Measurements from ENCODE around the gene TNS3.
"Not testable (repeated sequence)": the region's sequence is repeated elsewhere in the genome, so short reads cannot be mapped to it uniquely, and the experiment has no call there.

The TNS3 gene

DNA sequence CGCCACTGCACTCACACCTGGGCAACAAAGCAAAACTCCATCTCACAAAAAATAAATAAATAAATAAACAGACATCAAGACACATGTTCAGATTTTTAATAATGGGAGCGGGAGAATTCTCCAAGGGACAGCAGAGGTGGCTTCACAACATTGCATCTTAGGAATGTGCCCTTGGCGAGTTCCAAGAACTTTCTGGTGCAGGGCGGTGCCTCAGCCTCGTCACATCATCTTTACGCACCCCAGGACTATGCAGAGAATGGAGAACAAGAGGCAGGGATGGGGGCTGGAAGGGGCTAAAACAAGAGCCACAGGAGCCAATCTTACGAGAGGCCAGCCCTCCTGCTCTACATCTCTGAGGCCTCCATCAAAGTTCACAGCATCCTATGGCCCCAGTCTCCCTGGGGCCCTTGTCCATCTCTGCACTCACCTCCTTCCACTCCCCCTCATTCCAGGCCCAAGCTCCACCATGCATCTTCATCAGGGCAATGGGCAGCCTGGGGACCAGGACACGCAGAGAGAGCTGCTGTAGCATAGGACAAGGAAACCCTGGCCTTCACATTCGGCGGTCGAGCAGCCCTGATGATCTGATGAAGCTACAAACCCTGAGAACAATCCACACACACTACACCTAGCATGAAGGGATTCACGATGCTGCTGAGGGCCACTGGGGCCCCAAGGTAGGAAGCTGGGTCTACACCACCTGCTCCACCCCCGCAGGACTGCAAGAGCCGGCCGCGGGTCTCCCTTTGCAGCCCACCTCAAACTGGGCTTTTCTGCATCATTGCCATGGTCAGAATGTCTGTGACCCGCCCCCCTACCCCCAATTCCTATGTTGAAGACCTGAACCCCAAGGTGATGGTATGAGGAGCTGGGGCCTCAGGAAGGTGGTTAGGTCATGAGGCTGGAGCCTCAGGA is 22.3 kb downstream of the TNS3 start:
- no peak for DNase-seq

DNA sequence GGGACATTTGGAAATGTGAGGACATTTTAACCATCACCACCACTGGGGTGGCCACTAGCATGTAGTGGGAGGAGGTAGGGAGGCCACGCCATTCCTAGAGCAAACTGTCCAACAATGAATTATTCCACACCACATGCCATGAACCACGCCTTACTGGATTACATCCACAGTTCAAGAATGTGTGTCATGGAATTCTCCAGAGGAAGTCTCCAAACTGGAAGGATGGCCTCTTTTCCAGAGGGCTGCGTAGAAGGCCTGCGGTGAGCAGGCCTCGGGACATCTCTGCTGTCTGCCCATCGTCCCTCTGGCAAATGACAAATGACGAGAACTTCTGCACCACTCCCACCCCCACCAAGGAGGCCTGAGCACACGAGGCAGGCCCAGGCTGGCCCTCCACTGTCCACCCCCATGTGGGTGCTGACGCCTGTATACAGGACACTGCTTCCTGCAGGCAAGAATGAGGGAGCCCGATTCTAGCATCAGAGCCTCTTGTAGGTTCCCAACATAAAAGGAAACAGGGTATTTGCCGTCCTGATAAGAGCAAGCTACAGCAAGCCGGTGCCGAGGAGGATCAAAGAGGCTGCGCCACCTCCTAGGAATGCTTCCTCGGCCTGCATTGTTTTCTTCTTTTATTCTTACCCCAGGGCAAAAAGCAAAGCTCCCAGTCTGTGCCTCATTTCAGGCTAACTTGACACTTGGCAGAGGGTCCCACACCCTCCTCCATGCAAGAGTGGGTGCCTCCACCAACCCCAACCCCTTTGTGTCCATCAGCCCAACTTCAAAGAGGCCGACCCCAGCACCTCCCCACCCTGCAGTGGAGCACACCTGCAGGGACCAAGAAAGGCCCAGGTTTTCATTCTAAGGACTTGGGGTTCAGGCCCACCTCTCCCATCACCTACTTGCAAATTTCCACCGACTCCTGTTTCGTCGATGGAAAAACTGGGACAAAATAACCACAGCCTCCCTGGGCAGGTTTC is 23.9 kb downstream of the TNS3 start:
- no peak for DNase-seq

DNA sequence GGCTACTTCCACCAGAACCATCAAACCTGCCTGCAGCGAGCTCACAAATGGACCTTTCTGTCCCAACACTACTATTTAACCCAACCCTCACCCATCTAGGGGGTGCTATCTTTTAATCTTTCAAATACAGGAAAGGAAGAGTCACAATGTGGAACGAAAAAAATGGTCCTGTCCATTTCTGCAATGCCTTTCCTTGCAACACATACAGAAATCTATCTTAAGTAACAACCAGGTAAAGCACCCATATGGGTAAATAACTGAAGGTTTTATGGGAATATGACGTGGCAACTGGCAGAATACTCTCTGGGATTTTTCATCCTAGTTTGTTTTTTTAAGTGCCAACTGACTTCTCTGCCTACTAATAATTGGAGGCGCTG is 24.6 kb downstream of the TNS3 start:
- DNase-seq: no peak

DNA sequence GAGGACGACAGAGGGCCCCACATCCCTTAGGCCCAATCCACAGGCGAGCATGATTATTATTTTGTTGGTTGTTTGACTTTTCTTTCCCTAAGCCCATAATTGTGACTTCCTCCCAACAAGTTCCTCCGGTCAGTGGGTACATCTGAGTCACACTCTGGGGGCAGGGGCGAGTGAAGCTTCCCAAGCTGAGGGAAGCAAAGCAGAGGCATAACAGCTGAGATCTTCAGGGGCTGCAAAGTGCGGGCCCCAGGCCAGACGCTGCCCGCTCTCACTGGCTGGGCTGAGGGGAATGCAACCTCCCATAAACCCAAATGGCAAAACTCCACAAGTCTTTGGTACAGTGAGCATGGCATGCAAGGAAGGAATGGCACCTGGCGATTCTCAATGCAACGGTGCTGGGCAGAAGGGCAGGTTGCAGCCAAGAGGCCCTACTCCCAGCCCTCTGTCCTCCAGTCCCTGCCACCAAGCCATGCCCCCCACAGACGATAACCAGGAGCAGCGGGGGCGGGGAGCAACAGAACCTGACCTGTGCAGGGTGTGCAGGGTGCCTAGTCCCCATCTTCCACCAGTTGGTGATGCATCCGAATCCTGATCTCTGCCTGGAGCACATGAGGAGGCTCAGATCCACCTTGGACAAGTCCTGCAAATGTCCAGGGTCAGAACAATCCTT is 25.3 kb downstream of the TNS3 start:
- no peak for DNase-seq

DNA sequence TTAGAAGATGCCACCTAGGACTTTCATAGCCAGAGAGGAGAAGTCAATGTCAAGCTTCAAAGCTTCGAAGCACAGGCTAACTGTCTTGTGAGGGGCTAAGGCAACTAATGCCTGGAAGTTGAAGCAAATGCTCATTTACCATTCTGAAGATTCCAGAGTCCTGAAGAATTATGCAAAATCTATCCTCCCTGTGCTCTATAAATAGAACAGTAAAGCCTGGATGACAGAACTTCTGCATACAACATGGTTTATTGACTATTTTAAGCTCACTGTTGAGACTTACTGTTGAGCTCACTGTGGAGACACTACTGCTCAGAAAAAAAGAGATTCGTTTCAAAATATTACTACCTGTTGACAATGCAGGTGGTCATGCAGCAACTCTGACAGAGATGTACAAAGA is 28.6 kb downstream of the TNS3 start:
- no peak for DNase-seq

DNA sequence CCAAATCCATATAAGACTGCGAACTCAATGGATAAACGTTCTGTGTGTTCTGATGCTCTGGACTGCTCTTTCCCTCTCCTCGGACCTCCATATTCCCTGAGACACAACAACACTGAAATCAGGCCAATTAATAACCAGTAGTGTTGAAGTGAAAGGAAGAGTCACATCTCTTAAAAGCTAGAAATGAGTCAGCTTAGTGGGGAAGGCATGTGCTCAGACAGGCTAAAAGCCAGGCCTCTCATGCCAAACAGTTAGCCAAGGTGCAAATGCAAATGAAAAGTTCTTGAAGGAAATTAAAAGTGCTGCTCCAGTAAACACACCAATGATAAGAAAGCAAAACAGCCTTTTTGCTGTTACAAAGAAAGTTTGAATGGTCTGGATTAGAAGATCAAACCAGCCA is 29.3 kb downstream of the TNS3 start:
- no peak for DNase-seq

DNA sequence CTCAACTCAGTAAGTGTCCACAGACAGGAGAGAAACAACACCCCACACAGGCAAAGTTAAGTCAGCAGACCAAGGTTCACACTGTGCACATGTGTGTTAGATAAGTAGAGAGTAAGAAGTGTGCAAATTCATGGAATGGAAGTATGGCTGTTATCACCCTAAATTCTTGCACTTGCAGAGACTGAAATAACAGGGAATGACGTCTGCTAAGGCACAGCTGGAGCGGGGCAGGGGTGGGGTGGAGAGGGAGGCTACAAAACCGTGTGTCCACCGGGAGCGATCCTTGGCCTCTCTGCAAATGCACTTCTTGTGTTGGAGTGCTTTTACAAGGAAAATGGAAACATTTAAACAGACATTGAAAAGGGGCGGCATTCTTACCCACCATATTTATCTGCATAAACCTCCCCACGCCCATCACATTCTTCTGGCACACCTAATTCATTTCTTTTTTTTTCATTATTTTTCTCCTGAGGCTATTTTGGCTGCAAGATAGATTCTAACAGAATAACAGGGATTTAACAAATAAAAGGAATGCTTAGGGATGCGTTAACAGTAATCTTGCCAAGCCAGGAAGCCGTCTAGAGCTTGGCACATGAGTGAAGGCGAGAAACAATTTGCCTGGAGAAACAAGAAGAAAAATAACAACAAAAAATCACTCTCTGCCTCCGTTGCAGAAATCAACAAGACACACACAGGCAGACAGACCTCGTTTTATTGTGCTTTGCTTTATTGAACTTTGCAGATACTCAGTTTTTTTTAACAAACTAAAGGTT is 30.1 kb downstream of the TNS3 start:
- DNase-seq: no peak

DNA sequence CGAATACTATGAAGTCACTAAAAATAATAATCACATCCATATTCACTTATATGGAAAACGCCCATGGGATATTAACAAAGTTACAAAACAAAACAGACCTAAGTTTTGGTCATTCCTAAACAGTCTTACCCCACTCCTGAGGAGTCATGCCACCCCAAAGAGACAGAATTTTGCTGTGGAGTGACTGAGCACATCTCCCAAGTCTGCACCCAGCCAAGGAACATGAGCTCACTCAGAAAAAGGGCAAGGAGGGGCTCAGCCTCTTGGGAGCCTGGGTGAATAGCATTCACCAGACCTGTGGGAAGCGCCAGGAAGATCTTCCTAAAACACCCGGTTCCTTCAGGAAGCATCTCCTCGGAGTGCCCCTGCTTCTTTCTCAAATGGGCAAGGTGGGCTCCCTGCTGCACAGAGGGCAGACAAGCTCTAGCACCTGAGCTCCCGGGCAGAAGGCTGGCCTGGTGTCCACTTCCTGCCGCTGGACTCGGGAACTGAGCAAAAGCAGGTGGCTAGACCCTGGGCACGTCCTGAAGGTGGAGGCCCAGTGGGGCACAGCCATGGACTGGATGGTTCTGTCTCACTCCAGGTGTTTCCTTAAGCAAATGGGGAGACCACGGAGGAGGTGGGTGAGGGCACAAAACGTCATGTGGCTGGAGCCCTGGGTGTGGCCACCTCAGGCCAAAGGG is 31.0 kb downstream of the TNS3 start:
- DNase-seq: no peak

DNA sequence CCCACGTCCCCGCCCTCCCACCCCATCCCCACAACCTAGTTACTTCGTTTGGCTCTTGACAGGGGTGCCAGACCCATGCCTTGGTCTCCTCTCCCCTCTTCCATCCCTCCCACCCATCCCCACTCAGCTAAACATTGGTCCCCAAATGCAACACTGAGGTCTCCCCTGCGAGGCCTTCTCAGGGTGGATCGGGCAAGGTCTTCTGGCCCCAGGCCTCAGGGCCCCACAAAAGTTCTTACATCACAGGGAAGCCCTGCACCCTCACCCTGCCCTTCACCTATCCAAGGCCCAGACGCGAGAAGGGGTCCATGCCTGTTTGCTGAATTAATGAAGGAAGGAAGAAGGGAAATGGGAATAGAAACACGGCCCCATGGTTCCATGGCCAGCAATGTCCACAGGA is 32.0 kb downstream of the TNS3 start:
- no peak for DNase-seq

DNA sequence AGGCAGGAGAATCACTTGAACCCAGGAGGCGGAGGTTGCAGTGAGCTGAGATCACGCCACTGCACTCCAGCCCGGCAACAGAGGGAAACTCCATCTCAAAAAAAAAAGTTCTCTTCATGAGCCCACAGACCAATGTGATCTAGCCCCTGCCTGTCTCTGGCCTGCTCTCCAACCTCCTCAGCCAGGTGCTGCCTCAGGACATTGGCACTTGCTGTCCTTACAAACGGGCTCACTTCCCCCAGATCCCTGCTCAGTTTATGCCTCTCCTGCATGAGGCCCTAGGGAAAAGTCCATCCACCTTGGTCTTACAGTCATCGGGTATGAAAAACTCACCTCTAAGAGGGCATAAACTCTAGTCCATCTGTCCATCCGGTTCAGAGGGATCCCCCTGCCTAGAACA is 32.5 kb downstream of the TNS3 start:
- no peak for DNase-seq

DNA sequence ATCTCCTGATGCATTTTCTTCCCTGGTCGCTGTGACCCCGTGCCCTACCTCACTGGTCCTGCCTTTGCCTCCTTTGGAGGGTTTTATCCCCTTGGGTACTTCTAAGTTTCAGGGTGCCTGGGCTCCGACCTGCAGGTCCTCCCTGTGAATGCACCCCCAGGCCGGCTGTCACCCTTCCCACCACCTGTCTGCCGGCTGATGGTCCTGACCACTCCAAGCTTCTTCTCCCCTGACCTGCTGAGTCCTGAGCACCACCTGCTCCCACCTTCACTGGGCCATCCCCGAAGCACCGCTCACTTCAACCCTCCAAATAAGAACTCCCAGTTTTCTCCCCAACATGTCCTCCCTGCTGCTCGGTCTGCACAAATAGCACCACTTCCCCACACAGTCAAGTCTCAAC is 33.4 kb downstream of the TNS3 start:
- no peak for DNase-seq

DNA sequence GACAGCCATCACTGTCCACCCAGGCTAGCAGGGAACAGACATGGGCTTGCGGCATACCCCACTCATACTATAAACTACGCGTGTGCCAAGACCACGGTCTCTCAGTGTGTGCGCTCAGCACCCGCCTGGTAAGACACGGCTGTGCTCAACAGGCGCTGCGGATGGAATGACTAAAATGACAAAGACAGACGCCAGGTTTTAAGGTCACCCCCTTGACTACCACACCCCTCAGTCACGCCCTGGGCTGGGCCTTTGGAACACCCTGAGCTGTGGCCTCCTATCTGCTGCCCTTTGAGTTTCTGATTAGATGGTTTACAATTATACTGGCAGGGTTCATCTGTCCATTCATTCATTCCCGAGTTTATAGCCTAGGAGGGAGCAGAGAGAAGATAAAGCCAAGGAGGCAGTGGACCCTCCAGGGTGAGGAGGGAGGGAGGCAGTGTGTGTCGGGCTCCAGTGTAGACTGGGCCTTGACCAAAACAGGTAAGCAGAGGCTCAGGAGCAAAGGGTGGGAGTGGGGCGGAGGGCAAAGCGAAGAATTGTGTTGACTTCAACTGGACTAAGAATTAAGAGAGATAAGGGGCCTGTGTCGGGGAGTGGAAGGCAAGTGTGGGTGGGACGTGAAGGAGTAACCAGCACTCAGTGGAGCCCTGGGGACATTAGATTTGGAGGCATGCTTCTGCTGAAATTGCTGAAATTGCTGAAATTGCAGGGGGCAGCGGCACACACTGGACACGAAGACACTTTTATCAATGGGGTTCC is 35.0 kb downstream of the TNS3 start:
- DNase-seq: peak; percentile 64

DNA sequence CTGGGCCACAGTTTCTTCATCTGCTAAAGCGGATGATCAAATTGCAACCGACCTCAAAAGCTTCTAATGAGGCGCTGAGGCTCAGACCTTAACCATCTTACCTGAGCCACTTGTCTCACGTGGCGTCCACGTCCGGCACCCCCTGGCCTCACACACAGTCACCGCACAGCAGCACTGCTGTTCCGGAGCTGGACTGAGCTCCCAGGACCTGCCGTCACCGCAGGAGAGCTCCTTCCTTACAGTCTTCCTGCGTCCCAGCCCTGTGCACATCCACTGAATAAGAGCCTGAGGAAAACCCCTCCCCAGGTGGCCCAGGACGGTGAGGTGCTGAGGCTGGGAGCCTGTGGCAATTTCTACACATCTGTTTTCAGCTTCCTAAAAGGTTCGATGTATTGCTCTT is 35.7 kb downstream of the TNS3 start:
- no peak for DNase-seq

DNA sequence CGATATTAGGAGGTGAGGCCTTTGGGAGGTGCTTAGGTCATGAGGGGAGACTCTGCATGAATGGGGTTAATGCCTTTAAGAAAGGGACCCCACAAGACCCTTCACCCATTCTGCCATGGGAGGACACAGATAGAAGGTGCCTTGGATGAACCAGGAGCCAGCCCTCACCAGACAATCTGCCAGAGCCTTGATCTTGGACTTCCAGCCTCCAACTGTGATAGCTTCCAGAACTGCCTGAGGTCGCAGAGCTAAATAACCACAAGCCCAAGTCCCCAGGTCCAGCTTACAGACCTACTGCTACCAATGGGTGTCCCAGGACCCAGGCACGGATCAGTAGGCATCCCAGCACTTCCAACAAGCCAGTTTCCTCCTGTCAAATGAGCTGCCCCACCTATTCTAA is 37.5 kb downstream of the TNS3 start:
- no peak for DNase-seq

DNA sequence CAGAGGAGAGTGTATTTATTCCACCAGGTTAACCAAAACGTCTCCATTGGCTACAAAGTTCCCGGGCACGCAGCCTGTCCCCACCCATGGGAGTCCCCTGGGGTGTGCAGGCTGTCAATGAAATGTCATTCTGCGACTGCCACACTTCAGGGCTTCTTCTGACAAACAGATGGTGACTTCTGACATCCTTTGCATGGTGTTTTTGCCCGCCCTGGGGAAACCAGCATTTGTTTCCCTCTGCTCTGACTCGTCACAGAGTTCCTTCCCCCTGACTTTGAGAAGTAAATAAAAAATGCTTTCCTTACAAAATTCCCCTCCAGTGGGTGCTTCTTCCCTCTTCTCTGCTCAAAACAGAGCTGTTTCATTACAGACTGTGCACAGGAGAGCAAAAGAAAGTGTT is 38.2 kb downstream of the TNS3 start:
- DNase-seq: no peak

DNA sequence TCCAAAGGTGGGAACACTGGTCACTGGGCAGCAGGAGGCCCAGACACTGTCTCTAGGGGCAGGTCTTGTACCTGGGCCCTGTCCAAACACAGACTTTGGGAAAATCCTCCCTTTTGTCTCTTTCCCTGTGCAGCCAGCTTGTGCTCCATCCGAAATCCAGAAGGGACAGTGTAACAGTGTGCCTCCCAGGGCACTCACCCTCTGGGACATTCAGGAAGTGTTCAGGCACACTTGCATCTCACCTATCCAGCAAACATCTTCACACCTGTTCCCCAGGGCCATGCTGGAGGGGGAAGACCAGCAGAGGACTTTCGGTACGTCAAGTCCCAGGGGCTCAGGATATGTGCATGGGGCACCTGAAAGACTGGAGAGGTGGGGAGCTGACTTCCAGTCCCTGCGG is 38.9 kb downstream of the TNS3 start:
- no peak for DNase-seq

DNA sequence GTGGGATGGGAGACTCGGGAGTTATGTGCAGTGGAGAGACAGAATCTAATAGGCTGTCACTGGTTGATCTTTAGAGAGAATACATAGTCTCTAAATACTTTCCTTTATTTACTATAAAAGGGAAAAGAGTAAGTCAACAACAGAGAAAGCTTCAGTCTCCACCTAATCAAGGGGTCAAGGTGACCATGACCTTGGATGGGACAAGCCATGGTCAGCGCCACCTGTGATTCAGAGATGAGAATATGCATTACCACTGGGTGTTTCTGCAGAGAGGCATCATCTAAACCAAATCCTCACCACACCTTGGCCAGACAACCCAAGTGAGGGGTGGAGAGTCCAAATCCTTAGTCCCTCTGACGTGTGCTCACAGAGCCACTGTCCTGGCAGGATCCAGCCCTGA is 39.9 kb downstream of the TNS3 start:
- no peak for DNase-seq

DNA sequence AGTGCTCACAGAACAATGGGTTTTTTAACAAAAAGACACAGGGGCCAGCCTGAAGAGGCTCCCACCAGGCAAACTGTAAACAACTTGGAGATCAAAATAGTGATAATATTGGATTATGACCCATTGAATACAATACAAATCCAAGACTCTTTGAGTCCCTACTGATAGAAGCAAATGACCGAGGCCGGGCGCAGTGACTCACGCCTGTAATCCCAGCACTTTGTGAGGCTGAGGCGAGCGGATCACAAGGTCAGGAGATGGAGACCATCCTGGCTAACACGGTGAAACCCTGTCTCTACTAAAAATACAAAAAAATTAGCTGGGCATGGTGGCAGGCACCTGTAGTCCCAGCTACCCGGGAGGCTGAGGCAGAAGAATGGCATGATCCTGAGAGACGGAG is 40.4 kb downstream of the TNS3 start:
- DNase-seq: not testable (repeated sequence)

DNA sequence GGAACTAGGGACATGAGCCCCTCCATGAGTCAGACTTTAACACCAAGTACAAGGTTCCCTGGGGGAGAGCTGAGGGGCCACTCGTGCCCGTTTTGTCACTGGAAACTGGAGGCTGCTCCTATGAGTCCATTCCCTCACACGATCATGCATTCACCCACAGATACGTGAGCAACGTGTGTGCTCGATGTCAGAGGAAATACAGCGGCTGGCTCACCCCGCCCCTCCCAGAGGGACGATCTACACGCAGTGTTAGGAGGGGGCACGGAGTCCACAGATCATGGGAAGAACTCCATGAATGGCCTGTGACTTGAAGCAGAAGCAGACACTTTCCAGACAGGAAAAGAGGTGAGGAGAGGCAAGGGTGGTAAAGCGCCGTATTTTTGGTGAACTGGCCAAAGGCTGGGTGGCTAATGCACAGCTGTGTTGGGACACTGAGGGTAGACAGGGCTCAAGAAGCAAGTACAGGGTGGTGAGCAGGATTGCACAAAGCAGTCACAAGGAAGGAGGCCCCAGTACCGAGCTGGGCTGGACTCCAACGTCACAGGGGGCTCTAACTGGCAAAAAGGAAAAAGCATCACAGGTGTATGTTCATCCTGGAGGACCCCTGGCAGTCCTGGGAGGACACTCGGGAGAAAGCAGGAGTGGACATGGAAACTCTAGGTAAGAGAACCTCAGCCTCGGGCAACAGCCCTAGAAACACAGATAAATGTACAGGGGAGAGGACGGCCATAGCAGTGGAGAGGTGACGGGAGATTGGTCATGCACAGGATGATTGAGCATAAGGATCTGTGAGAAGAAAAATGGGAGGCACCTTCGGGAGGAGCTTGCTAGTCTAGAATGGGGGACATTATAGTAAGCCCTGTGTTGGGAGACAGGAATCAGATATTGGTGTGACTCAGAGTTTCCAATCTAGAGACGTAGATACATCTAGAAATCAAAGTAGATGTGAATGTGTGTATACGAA is 41.2 kb downstream of the TNS3 start:
- no peak for DNase-seq

DNA sequence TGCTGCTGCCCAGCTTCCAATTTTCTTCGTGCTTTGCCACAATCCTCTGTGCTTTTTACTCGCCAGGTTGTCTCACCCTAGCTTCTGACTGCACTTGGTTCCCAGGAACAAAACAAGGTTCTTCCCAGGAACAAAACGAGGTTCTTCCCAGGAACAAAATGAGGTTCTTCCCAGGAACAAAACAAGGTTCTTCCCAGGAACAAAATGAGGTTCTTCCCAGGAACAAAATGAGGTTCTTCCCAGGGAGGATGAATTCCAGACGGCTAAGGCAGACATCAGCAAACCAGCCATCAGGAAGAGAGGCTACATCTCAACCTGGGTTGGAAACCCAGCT is 41.9 kb downstream of the TNS3 start:
- DNase-seq: no peak
